ENCODE measurements around the gene MATN4. TPM values are rescaled to one million over a fixed set of nuclear protein-coding genes. Genes with fewer than 3 reads are reported as not detected.
A peak's percentile ranks its signal among the peaks of the same experiment; 100 is the strongest.

MATN4 gene
- total and polyA plus RNA-seq, 2 of the 13 experiments (the other 11 are each of a cell fraction or from before 2014, with no cell fraction given) = not detected

GRCh38 chr20:45347297-45347935 lies 39.3 kb upstream of the MATN4 start:
- Histone ChIP-seq H3K4me2 (ENCODE audit: low read depth, low read length) (peak overlapping the region; percentile 99), H3K9me3 (ENCODE audit: low read length) (no peaks in the 10 kb centered on the region), H3K79me2 (ENCODE audit: insufficient read depth, low read length) (peaks cover 34% of the 10 kb centered on the region), H3K4me3 (replicated peaks in 1 of 3; ENCODE audit: insufficient read depth in 1 of 3, low read depth in 2 of 3, low read length in 3 of 3) (peak overlapping the region; percentile 79 to 87 (median 87)), H3K36me3 (replicated peaks in 1 of 2; ENCODE audit: control insufficient read depth in 1 of 2, insufficient read depth in 2 of 2, low read length in 2 of 2) (no peaks in the 10 kb centered on the region), H4K20me1 (ENCODE audit: insufficient read depth, low read length) (peaks cover 8% of the 10 kb centered on the region; the same call in 1 of the 2 replicates), H3K27ac (ENCODE audit: extremely low read length, insufficient read depth, low read length) (peak overlapping the region; percentile 53), H3K4me1 (ENCODE audit: insufficient read depth, low read length) (peaks cover 76% of the 10 kb centered on the region), H3K9ac (ENCODE audit: insufficient read depth, low read depth, low read length) (peak overlapping the region; percentile 76), H3K27me3 (ENCODE audit: control insufficient read depth in 1 of 2, insufficient read depth in 2 of 2, low read length in 2 of 2) (peaks cover 1 to 11% of the 10 kb centered on the region in 2 experiments; a peak in 2 of 5 replicates), H2AFZ (ENCODE audit: low read length) (no peak overlapping the region)
- in situ Hi-C loops (cut with HindIII; ENCODE audit: extremely low pct_ligation_motif_present, low pct_unique_long_range_greater_than_20kb) (no loop called here), intact Hi-C loops (cut with micrococcal nuclease; ENCODE audit: unreplicated experiment) (no loop called here)
- FAIRE-seq (no peak), ATAC-seq (no peak), DNase-seq (ENCODE audit: low spot score) (no peak)
- 3% methylated on average over 9 of the region's 10 CpGs for WGBS (ENCODE audit: low lambda C conversion rate)
- ChIA-PET CTCF (ENCODE audit: low intra/inter-chr PET ratio, low total read pairs) (no interaction called here), POLR2A (interaction anchor here (0.7 to 29.5 kb wide), 10 partner anchors 4 to 463 kb away, joined by 3 to 1422 read pairs (median 4); partner anchors contain the start of genes PIGT, SDC4, SYS1 and YWHAB)
- TSS peak; percentile 63 for BruUV-seq (replicated peaks)
- no peak for TF ChIP-seq PAWR (CRISPR knock-in tag; IDR thresholded peaks at IDR 0.05; ENCODE audit: borderline replicate concordance)
- TF ChIP-seq ZNF569 (CRISPR knock-in tag; IDR thresholded peaks at IDR 0.05; ENCODE audit: borderline replicate concordance) = peak; percentile 68; the same call in 1 of the 2 replicates
- no peak; the same call in 1 of the 2 replicates for TF ChIP-seq ARID4A (CRISPR knock-in tag; IDR thresholded peaks at IDR 0.05; ENCODE audit: borderline replicate concordance)
- TF ChIP-seq SIN3B (IDR thresholded peaks at IDR 0.05; ENCODE audit: low read length) = no peak
- no peak for TF ChIP-seq FOXM1 (CRISPR knock-in tag; IDR thresholded peaks at IDR 0.05)
- no peak for TF ChIP-seq ISL2 (CRISPR knock-in tag; IDR thresholded peaks at IDR 0.05)
- no peak for TF ChIP-seq TBX3 (IDR thresholded peaks at IDR 0.05; ENCODE audit: borderline replicate concordance)
- no peak for TF ChIP-seq KMT2B (CRISPR knock-in tag; IDR thresholded peaks at IDR 0.05)
- TF ChIP-seq KAT8 (CRISPR knock-in tag; IDR thresholded peaks at IDR 0.05) = no peak
- no peak for TF ChIP-seq TEF (CRISPR knock-in tag; IDR thresholded peaks at IDR 0.05)
- TF ChIP-seq NCOR1 (IDR thresholded peaks at IDR 0.05; ENCODE audit: borderline replicate concordance, low read length) = 0 out of 2 replicates have a peak, but pooled peaks have one; percentile 13
- TF ChIP-seq HNF4A (CRISPR knock-in tag; IDR thresholded peaks at IDR 0.05) = 0 out of 2 replicates have a peak, but pooled peaks have one; percentile 16
- TF ChIP-seq ZNF768 (CRISPR knock-in tag; IDR thresholded peaks at IDR 0.05) = no peak
- TF ChIP-seq ZNF337 (CRISPR knock-in tag; IDR thresholded peaks at IDR 0.05; ENCODE audit: borderline replicate concordance, low read depth) = no peak
- TF ChIP-seq RBAK (CRISPR knock-in tag; IDR thresholded peaks at IDR 0.05) = no peak
- no peak for TF ChIP-seq FOXA3 (CRISPR knock-in tag; IDR thresholded peaks at IDR 0.05)
- no peak for TF ChIP-seq TARDBP (CRISPR knock-in tag; IDR thresholded peaks at IDR 0.05)
- 0 out of 2 replicates have a peak, but pooled peaks have one; percentile 1 for TF ChIP-seq HDAC2 (CRISPR knock-in tag; IDR thresholded peaks at IDR 0.05)
- TF ChIP-seq ZNF75D (CRISPR knock-in tag; IDR thresholded peaks at IDR 0.05; ENCODE audit: borderline replicate concordance) = no peak
- TF ChIP-seq ZSCAN9 (CRISPR knock-in tag; IDR thresholded peaks at IDR 0.05; ENCODE audit: borderline replicate concordance) = no peak
- no peak; the same call in 1 of the 2 replicates for TF ChIP-seq PITX1 (CRISPR knock-in tag; IDR thresholded peaks at IDR 0.05)
- TF ChIP-seq ZNF629 (CRISPR knock-in tag; conservative IDR thresholded peaks at IDR 0.05) = no peak
- no peak for TF ChIP-seq ZKSCAN1 (IDR thresholded peaks at IDR 0.05; ENCODE audit: low read length)
